ENCODE measurements around the gene AGAP1.
"Not testable (repeated sequence)": the region's sequence is repeated elsewhere in the genome, so short reads cannot be mapped to it uniquely, and the experiment has no call there.

The AGAP1 gene

DNA sequence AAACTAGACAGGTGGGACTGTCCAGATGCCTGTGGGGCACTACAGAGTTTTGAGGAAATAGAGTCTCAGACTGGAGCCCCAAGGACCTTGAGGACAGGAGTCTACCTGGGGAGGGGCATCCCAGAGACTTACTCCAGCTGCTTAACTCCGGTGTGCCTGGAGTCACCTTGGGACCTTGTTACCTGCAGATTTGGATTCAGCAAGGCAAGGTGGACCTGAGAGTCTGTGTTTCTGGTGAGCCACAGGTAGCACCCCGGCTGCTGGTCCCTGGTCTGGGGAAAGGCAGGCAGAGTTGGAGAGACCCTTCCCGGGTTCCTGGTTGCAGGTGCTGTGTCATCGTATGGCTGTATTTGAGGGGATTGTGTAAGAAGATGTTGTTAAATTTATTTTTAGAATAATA is 102.4 kb downstream of the AGAP1 start:
- DNase-seq, result no peak

DNA sequence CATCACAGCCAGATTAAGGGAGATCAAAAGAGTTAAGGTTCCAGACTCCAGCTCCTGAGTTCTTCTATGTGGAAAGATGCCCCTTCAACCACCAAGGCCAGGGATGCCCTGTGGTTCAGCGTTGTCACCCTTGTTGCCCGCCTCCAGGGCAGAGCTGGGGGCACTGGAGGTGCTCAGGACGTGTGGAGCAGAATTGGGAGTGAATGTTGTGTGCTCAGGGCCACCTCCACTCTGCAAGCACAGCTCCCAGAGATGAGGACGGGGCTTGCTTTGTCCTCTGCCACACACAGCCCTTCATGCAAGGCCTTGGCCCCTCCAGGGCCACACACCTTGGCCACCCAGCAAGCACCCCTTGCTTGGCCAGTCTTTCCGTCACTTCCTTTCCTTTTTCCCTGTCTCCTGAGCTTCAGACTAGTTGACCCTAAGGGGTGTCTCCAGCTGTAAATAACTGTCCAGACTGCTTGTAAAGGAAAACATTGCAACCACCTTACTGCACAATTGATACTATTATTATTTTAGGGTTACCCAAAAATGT is 103.3 kb downstream of the AGAP1 start:
- no peak for DNase-seq

GRCh38 chr2:235598026-235598425 is 104.2 kb downstream of the AGAP1 start:
- DNase-seq, result no peak

DNA sequence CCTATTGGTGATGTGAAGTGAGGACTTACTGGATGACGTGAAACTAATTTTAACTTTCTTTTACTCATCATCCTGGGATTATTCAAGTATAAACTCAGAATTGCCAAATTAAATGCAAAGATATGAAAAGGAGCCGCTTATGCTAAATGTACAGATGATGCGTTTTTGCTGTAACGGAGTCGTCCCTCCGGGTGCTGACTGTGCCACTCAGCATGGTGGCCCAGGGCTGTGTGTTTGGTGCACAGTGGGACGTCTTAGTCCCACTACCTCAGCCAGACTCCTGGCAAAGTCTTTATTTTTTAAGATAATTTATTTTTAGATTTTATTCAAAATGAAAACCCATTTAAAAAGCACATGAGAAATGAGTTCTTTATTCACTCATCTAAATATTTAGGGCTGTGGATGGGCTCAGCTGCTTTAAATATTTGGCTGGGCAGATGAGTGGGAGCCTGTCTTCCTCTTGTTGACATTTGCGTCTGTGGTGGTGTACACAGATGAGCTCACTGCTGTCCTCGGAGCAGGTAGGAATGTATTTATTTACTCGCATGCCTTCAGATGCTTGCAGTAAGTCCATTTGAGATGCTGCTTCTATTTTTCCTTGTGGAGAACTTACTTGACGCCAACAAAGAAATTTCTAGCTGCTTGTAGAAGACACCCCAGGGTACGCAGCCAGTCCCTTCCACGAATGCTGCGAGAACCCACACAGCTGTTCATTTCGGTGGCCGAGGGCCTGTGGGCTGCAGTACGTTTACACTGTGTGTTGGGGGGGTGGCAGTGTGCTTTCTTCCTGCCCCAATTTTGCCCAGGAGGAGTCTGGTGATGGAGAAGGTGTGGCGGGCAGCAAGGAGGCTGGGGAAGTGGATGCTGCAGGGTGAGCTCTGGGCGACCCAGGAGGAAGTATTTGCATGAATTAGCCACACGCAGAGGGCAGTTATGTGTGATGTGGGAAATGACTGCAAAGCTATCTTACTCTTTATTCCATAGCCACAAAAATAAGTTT is 105.0 kb downstream of the AGAP1 start:
- DNase-seq, result no peak

DNA sequence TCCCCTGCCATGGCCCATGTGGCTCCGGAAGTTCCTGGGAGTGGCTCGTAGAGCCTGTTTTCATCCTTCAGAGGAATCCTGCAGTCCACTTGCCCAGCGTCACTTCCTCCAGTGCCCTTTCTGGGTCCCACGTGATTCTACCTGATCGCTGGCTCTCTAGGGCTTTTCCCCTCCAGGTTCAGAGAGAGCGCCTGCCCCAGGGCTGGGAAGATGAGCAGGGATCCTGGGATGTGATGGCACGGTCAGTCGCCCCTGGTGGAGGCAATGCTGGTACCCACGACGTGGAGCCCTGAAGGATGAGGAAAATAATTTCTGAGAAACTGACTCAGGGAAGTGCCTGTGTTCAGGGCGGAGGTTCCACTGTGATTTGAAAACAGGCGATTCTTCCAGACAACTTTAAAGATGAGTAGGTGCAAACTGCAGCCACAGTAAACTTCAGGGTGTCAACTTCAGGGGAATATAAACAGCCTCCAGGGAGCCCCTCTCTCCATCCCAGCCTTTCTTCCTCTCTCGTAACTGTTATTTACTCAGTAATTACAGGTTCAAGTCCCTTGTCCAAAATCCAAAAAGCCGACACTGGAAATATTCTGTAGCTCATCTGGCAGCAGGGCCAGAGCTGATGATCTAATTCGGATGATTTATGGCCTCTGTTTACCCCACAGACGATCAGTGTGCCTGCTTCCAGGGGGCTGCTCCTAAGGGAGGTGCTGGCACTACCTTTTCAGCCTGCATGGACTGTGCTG is 105.9 kb downstream of the AGAP1 start:
- no peak for DNase-seq

DNA sequence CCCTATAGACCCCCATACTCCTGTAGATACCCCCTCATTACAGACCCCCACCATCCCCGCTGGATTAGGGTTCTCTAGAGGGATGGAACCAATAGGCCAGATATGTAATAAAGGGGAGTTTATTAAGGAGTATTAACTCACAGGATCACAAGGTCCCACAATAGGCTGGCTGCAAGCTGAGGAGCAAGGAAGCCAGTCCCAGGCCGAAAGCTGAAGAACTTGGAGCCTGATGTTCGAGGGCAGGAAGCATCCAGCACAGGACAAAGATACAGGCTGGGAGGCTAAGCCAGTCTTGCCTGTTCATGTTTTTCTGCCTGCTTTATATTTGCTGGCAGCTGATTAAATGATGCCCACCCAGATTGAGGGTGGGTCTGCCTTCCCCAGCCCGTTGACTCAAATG is 106.6 kb downstream of the AGAP1 start:
- no peak for DNase-seq

GRCh38 chr2:235600926-235601325 is 107.1 kb downstream of the AGAP1 start:
- DNase-seq, result no peak

DNA sequence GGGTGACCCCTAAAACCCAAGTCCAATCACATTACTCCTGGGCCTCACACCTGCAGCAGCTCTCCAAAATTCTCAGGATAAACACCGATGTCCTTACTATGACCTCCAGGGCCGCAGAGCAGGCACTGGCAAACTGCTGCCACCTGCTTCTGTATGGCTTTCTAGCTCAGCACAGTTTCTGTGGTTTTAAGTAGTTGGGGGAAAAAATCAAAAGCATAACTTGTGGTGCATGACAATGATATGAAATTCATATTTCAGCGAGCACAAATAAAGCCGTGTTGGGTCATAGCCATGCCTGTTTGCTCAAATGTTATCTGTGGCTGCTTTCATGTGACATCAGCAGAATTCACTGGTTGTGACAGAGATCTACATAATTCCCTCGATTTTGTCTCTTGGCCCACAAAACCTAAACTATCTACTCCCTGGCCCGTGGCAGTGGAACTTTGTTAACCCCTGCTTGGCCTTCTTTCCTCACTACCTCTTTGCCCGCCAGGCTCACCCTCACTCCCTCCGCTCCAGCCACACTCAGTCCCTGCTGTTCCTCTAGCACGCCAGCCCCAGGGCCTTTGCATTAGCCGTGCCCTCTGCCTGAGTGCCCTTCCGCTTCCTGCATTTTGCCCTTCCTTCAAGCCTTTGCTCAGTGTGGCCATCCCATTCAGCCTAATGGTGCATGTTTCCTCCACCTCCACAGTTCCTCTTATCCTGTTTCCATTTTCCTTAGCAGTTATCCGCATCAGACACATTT is 108.3 kb downstream of the AGAP1 start:
- no peak for DNase-seq

GRCh38 chr2:235602971-235603370 is 109.1 kb downstream of the AGAP1 start:
- DNase-seq, result not testable (repeated sequence)

GRCh38 chr2:235603659-235604058 is 109.8 kb downstream of the AGAP1 start:
- no peak for DNase-seq

DNA sequence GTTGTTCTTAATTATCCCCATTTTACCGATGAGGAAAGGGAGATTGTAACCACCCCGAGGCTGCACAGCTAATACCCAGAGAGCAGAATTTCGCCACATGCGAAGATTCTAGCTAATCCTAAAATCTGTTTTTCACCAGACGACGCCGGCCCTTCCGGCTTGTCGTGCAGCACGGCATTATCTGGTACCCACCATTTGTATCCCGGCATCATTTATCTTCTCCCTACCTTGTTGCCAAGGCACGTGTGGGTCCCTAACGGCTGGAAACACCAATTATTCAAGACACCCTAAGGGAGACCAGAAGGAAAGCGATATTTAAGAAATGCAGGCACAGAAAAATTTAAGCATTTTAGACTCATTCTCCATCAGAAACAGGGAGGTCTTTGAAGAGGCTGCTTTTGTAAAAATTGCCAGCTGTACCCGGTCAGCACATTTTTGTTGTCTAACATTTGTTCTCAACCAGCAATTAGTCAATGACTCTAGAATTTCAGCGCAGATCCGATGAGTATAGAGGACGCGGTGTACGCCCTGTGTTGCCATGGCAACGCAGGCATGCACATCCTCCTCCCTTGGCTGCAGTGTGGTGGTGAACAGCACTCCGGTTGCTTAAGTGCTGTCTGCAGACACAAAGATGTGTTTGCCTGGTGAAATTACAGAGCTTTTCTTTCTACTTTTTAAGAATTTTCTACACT is 111.6 kb downstream of the AGAP1 start:
- DNase-seq, result peak; percentile 87

- no peak for DNase-seq
Observed at GRCh38 chr2:235606004-235606715, 112.3 kb downstream of the AGAP1 start.

GRCh38 chr2:235607546-235608199 is 113.8 kb downstream of the AGAP1 start:
- DNase-seq, result no peak

DNA sequence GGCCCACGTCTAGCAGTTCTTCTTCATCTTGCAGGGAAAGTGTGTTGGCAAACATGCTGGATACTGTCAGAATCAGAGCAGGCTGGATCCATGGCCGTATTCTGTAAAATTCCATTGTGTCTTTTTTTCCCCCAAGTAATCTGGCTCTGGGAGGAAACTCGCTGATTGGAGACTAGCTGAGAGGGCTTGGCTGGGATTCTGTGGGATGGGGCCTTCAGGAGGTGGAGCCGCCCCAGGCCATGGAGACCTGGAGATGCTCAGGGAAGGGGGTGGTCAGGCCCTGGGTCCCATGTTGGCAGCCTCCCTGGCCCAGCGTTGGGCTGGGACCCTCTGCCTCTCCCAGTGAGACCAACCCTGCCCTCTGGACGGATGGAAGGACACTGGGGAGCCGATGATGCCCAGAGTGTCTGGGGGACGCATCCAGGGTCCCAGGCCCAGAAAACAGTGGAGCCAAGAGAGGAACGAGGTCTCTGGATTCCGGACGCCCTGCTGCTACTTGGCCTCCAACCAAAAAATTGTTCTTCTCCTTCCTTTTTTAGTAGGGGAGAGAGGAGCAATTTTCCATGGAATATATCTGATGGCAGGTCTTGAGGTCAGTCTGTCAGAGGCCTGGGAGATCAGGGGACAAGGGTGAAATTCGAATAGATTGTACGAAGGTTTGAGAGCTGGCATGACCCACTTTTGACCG is 114.5 kb downstream of the AGAP1 start:
- no peak for DNase-seq

DNA sequence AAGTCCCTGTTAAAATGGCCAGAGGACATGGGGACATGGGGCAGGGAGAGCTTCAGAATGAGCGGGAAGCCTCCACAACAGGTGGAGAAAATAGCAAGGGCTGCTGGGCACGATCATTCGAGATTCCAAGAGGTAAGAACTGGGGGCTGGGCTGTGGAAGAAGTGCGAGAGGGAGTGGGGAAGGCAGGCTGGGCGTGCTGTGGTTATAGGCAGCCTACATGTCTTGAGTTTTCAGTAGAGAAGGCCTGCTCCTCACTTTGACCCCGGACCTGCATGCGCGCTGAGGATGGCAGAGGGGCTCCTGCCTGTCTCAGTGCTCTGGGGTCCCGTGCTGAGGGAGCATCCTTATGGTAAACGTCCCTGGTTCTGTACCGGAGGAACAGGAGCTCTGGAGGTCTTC is 115.5 kb downstream of the AGAP1 start:
- DNase-seq, result no peak

GRCh38 chr2:235609746-235610145 is 115.9 kb downstream of the AGAP1 start:
- DNase-seq, result no peak

GRCh38 chr2:235610696-235611257 is 116.9 kb downstream of the AGAP1 start:
- no peak for DNase-seq

- no peak for DNase-seq
Observed at GRCh38 chr2:235611349-235611748, 117.5 kb downstream of the AGAP1 start.

DNA sequence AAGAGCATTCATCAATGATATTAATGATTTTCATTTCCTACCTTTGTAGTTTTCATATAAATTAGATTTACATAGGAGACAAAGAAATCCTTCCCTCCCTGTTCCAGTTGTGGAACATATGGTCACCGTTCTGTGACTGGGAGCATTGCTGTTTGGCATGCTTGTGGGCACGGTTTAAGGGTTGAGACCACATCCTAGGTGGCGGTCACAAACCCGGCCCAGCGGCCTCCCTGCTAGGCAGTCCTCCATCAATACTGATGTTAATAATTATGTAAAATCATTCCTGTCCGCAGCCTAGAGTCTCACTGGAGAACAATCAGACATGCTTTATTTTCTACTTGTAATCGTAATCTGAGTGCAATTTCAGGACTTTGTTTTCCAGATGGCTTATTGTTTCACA is 117.9 kb downstream of the AGAP1 start:
- peak; percentile 41 for DNase-seq

Data from retina (tissue), 1 donor.